HG03060 (cell line): ENCODE measurements around the gene ROR2.
"Not testable (repeated sequence)": the region's sequence is repeated elsewhere in the genome, so short reads cannot be mapped to it uniquely, and the experiment has no call there.

ENCODE experiments used
- ATAC-seq: cut with Tn5 transposase; IDR thresholded peaks from one replicate; pipeline ENCODE4 v1.9.1; 2021; ENCODE audit warnings: low read depth, moderate number of reproducible peaks; ENCODE audit not compliant: unreplicated experiment

ROR2 gene

DNA sequence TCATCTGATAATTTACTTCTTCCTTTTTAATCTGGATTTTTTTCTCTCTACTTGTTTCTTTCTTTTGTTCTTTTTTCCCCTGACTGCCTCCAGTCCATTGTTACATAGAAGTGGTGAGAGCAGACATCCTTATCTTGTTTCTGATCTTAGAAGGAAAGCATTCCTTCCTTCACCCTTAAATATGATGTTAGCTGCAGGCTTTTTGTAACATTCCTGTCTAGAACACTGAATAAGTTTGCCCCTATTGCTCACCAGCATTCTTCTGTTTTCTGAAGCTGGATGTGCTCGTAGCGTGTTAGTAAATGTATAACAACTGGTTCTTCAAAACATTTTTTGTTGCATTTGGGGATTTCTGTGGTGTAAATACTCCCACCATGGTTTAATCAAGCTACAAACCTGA lies 389.7 kb downstream of the ROR2 start:
- no peak for ATAC-seq

DNA sequence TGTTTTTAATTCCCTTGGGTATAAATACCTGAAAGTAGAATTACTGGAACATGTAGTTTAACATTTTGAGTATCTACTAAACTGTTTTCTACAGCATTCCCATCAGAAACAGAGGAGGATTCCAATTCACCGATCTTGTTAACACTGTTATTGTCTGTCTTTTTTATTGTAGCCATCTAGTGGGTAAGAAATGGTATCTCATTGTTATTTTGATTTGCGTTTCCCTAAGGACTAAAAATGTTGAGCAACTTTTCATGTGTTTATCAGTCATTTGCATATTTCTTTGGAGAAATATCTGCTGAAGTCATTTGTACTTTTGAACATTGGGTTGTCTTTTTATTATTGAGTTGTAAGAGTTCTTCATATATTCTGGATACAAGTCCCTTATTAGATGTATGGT lies 391.1 kb downstream of the ROR2 start:
- ATAC-seq: no peak

DNA sequence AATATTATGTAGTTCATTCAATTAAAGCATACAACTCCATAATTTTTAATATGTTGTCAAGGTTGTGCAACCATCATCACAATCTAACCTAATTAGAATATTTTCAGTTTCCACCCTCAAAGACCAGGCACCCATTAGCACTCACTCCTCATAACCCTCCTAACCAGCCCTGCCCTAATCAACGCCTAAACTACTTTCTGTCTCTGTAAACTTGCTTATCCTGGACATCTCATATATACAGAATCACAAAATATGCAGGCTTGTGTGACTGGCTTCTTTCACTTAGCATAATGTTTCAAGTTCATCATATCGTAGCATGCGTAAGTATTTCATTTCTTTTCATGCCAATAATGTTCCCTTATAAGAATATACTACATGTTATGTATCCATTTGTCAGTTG lies 391.6 kb downstream of the ROR2 start:
- no peak for ATAC-seq

DNA sequence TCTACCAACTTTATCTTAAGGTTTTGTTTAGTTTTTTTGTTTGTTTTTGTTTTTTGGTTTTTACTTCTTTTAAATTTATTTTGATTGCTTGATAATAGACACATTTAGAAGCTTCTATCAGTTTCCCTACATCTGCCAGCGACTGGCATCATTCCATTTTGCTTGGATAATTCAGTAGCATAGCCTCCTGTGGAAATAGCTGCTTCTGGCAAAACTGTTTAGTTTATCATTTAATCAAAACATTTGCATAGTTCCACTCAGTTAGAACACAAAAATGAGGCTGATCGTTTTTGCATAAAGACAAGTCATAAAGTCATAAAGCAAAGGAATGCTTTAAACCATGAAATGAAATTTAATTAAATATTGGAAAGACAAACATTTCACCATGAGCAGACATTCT lies 392.7 kb downstream of the ROR2 start:
- ATAC-seq: no peak

DNA sequence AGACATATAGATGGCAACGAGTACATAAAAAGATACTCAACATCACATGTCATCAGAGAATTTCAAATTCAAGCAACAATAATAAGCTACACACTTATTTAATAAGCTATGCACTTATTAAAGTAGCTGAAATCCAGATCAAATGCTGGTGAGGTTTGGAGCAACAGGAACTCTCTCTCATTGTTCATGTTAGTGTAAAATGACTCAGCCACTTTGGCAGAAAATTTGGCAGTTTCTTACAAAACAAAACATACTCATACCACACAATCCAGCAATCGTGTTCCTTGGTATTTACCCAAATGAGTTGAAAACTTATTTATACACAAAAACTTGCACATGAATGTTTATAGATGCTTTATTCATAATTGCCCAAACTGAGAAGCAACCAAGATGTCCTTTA lies 394.9 kb downstream of the ROR2 start:
- ATAC-seq: no peak

DNA sequence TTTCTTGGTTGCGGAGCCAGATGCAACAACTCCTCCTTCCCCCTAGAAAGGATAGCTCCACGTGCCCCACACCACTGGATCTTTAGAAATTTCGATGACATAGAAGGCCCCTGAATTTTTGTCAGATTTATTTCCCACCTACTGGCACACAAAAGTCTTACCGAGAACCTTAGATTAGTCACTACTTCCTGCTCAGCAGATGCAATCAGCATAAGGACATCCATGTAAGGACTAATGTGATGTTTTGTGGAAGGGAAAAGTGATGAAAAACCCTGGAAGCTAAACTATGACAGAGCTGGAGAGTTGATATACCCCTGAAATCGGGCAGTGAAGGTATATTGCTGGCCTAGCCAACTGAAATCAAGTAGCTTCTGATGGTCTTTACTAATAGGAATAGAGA lies 400.9 kb downstream of the ROR2 start:
- no peak for ATAC-seq

DNA sequence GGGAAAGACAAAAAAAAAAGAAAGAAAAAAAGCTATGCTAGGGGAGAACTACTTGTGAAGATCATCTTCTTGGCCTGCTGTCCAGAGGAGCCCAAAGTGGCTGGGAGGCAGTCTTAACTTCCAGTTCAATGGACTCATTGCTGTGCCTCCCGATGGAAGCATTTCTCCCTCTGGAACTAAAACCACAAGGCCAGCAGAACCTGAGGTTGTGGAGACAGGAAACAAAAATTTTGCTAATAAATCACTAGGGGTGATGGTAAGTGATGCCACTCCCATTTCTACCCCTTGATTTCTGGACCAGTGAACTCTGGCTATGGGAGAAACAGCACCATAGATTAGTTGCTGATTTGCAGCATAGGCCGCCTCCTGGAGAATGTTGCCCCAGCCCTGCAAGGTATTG lies 402.9 kb downstream of the ROR2 start:
- no peak for ATAC-seq

DNA sequence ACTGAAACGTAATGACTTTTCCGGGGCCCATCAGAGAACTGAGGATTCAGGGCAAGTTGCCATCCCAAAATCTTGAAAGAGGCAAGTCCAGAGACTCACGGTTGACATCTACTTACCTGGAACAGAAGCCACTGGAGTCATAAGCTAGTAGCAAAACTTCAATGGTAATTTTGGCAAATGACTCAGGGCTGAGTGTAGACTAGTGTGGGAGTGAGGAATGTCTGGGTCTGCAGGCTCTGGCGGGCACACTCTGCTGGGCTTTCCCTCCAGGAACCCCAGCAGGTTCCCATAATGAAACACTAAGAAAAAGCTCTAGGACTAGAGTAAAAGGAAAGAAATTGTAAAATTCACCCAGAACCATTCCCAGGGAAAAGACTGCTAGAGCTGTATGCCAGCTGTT lies 403.5 kb downstream of the ROR2 start:
- ATAC-seq: no peak

DNA sequence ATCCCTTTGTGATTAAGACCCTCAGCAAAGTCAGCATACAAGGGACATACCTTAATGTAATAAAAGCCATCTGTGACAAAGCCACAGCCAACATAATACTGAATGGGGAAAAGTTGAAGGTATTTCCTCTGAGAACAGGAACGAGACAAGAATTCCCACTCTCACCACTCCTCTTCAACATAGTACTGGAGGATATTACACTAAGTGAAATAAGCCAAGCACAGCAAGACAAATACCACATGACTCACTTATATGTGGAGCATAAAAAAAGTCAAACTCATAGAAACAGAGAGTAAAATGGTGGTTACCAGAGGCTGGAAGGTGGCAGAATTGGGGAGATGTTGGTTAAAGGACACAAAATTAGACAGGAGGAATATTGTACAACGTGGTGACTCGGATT lies 408.3 kb downstream of the ROR2 start:
- ATAC-seq: no peak

DNA sequence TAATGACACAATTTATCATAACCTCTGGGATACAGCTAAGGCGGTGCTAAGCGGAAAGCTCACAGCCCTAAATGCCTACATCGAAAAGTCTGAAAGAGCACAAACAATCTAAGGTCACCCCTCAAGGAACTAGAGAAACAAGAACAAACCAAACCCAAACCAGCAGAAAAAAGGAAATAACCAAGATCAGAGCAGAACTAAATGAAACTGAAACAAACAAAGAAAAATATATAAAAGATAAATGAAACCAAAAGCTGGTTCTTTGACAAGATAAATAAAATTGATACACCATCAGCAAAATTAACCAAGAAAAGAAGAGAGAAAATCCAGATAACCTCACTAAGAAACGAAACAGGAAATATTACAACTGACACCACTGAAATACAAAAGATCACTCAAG lies 409.5 kb downstream of the ROR2 start:
- ATAC-seq: not testable (repeated sequence)

DNA sequence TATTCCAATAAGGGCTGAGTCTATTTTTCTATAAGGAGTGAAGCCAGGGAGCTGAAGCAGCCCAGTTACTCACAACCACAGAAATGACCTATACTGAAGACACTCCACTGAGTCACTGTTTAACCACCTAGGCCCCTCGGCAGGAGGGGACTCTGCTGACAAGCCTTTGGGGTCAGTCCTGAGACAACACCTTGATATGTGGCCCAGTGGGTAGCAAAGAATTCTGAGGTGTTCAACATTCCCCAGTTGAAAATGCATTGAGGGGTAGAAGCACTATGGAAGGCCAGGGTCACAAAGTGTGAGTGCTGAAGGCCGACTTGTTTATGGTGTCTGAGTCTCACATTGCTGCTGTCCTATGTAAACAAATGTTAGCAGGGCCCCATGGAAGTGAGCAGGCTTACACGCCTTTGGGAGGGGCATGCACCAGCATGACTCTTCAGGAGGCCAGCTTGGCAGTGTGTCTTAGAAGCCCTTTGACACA lies 413.8 kb downstream of the ROR2 start:
- ATAC-seq: no peak

DNA sequence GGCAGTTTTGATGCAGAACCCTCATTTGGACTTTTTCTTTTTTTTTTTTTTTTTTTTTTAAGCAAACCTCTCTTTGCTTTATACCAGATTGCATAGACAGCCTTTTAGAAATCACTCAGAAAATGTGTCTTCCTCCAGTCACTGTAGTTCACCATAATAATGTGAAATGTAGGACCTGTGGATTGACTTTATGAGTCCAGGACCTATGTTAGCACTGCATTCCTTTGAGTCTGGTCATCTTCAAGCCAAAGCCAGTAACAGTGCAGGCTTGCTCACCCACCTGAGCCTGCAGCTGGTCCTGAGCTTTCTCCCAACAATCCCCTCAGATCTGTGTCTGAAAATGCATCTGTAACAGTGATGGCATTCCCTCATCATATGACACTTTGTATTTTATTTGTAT lies 415.7 kb downstream of the ROR2 start:
- no peak for ATAC-seq

DNA sequence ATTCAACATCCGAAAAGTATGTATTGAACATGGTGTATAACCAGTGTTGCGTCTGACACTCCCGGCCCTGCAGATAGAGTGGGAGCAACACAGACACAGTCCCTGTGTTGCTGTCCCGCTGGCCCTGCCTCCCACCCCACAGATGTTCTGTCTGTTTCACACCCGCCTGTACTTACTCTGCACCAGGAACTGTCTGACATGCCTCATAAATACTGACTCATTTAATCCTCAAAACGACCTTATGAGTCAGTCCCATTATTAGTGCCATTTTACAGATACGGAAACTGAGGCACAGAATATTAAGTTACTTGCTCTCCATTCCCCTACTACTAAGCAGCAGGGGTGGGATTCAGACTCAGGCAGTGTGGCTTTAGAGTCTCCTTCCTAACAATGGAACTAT lies 416.6 kb downstream of the ROR2 start:
- ATAC-seq: no peak

DNA sequence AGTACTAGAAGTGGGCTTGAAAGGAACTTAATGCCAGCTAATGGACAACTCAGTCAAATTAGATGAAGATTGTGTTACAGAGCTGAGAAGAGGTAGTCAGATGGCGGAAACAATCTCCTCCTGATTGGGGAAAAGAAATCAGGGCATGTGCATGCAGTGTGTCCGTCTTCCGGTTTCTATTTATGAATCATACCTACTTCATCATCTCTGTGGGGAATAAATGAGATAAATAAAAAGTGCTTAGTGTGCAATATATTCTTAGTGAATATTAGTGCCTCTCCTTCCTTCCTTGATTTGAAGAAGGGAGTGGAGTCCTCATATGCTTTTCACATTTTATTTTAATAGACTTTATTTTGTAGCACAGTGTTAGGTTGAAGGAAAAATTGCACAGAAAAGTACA lies 417.7 kb downstream of the ROR2 start:
- ATAC-seq: no peak

DNA sequence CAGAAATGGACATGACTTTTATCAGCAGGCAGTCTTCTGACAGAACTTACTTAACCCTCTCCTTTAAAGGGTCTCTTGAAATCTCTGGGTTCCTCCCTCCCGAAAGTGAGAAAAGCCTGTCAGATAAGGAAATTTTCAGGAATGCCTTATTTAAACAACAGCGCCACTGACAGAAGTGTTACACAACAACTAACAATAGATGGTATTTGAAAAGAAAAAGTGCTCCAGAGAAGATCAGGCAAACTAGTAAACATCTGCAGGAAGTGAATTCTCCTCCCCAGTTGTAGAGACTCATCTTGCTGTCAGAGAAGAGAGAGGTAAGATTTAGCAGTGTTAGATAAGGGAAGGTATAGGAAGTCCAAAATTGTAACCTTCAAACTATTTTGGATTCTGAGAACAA lies 419.2 kb downstream of the ROR2 start:
- ATAC-seq: no peak

DNA sequence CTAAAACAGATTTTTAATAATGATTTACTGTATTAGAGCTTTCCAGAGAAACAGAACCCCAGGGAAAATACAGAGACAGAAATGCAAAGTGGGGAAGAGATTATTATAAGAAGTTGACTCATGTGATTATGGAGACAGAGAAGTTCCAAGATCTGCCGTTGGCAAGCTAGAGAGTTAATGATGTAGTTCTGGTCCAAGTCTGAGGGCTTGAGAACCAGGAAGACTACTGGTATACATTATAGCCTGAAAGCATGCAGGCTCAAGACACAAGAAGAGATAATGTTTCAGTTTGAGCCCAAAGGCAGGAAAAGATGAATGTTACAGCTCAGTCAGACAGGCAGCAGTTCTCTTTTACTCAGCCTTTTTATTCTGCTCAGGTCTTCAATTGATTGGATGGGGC lies 427.5 kb downstream of the ROR2 start:
- ATAC-seq: no peak

DNA sequence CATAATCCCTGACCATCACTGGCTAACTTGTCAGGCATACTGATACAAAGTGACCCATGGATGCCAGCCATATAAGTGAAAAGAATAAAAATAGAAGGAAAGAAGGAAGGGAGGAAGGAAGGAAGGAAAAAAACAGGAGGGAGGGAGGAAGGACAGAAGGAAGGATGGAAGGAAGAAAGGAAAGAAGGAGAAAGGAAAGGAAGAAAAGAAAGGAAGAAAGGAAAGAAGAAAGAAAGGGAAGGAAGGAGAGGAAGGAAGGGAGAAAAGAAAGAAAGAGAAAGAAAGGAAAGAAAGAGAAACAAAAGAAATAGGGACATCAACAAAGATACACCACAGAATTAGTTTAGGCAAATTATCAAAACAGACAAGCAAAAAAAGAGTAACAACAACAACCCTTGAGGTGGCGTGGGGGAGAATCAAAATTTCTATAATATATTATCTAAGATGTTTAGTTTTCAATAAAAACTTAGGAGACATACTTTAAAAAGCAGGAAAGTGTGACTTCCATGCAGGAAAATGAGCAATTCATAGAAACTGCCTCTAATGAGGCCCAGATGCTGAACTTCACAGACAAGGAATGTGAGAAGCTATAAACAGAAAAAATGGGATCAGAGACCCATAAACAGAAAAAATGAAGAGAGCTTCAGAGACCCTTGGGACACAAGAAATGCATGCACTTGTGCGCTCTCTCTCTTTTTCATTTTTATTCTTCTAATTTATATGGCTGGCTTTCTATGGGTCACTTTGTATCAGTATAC lies 430.3 kb downstream of the ROR2 start:
- ATAC-seq: no peak

DNA sequence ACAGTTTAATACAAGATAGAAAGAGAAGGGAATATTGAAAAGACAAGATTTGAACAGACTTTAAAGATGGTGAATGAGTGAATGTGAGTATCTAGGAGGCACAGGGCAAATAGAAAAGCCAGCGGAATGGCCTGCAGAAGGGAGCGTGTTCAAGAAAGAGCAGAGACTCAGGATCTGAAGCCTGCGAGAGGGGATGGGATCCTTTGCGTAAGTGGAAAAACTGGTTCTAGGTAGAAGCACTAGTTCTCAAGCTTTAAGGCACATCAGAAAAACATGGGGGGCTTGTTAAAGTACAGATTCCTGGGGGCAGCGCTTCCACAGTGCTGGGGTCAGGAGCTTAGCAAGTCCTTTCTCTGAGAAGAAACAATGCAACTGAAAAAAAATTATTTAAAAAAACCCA lies 431.6 kb downstream of the ROR2 start:
- no peak for ATAC-seq

DNA sequence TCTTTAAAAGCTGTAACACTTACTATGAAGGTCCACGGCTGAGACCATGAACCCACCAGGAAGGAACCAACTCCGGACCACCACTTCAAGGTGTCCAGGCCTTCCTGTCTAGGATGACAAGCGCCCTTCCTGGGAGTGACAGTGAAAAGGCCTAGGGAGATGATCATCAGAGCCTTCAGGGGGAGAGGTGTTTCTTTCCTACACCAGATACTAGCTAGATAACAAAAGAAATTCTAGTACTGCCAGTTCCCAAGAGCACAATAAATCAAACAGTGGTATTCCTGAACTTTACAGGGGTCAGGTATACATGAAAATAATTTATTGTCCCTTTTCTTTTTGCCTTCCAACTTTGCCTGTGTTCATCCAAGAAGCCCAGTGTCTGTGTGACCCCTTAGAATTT lies 432.2 kb downstream of the ROR2 start:
- ATAC-seq: no peak

DNA sequence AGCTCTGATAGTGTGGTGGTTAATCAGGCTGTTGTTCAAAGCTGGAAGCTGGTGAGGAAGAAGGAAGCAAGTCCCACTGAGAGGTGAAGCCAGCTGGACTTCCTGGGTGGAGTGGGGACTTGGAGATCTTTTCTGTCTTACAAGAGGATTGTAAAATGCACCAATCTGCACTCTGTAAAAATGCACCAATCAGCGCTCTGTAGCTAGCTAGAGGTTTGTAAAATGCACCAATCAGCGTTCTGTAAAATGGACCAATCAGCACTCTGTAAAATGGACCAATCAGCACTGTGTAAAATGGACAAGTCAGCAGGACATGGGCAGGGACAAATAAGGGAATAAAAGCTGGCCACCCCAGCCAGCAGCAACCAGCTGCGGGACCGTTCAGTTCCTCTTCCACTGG lies 432.7 kb downstream of the ROR2 start:
- not testable (repeated sequence) for ATAC-seq

DNA sequence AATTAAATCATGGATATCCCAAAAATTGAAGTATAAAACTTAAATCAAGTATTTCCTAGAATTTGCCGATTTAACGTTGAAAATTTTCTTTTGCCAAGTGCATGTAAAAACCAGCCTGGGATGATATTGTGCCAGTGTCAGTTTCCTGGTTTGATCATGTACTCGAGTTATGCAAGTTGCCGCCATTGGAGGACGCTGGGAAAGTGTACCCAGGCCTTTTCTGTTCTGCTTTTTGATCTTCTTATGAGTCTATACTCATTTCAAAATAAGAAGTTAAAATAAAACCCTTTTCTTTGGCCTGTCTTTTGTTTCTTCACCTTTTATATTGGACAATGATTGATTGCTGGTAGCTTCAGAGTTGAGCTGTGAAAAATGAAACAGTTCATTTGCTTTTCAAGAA lies 433.3 kb downstream of the ROR2 start:
- no peak for ATAC-seq

DNA sequence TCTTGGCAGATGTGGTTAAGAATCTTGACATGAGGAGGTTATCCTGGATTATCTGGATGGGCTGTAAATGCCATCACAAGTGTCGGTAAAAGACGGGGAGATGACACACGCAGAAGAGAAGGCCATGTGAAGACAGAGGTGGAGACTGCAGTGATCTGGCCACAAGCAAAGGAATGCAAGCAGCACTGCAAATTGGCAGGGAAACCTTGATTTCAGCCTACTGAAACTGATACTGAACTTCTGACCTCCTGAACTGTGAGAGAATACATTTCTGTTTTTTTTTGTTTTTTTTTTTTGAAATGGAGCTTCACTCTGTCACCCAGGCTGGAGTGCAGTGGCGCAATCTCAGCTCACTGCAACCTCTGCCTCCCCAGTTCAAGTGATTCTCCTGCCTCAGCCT lies 433.9 kb downstream of the ROR2 start:
- ATAC-seq: no peak
